IPS-20b (cell line): Measurements from ENCODE around the gene PTPRCAP.
"Not testable (repeated sequence)": the region's sequence is repeated elsewhere in the genome, so short reads cannot be mapped to it uniquely, and the experiment has no call there.

Experiments used
- H3K27ac ChIP-seq: one replicate; pipeline ENCODE4 v1.5.1; 2013; ENCODE audit warnings: low read length
- H3K27me3 ChIP-seq: 2 replicates; pipeline ENCODE4 v1.6.1; 2013; ENCODE audit warnings: mild to moderate bottlenecking, low read length, inconsistent platforms; ENCODE audit not compliant: insufficient read depth
- H3K36me3 ChIP-seq: 2 replicates; pipeline ENCODE4 v1.6.1; 2013; ENCODE audit warnings: low read depth, mild to moderate bottlenecking, inconsistent platforms, low read length, moderate library complexity; ENCODE audit not compliant: insufficient read depth
- H3K4me1 ChIP-seq: 2 replicates; pipeline ENCODE4 v1.6.1; 2013; ENCODE audit warnings: mild to moderate bottlenecking, control low read depth, inconsistent platforms, low read length, moderate library complexity; ENCODE audit not compliant: insufficient read depth
- H3K4me3 ChIP-seq: 2 replicates; pipeline ENCODE4 v1.5.1; 2013; ENCODE audit warnings: mild to moderate bottlenecking, low read length, inconsistent platforms
- H3K9ac ChIP-seq: 2 replicates; pipeline ENCODE4 v1.6.1; 2013; ENCODE audit warnings: low read depth, mild to moderate bottlenecking, inconsistent platforms, low read length, moderate library complexity
- H3K9me3 ChIP-seq: 2 replicates; pipeline ENCODE4 v1.6.1; 2013; ENCODE audit warnings: mild to moderate bottlenecking, low read depth, low read length, inconsistent platforms; ENCODE audit not compliant: insufficient read depth

PTPRCAP gene

DNA sequence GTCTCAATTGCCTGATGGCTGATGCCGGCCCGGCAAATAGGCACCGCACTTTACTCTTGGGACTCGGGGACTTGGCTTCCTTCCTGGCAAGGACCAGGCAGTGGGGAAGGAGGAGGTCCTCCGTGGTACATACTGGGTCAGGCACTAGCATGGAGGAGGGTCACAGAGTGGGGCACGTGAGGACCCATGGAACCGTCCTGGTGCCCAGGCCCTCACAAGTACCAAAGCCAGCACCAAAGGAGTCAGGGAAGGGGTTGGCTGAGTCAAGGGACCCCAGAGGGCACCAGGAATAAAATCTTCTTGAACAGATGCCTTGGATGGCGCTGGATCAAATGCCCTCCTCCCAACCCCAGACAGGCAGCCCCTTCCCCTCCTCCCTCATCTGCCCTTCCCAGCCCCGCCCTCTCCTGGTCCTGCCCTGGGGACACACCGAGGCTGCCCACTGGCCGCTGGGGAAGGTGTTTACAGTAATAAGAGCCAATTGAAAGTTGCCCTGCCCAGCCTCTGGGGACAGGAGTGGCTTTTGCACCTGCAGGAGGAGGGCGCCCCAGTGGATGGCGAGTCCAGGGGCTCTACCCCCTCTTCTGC, 27.6 kb downstream of the PTPRCAP start:
- Histone ChIP-seq H3K4me3 (no peak overlapping the region), H3K4me1 (peaks cover 3% of the 10 kb centered on the region; the same call in 1 of the 2 replicates), H3K27me3 (peaks cover 30% of the 10 kb centered on the region), H3K27ac (no peak overlapping the region), H3K9me3 (no peaks in the 10 kb centered on the region), H3K36me3 (no peaks in the 10 kb centered on the region), H3K9ac (no peak overlapping the region)

DNA sequence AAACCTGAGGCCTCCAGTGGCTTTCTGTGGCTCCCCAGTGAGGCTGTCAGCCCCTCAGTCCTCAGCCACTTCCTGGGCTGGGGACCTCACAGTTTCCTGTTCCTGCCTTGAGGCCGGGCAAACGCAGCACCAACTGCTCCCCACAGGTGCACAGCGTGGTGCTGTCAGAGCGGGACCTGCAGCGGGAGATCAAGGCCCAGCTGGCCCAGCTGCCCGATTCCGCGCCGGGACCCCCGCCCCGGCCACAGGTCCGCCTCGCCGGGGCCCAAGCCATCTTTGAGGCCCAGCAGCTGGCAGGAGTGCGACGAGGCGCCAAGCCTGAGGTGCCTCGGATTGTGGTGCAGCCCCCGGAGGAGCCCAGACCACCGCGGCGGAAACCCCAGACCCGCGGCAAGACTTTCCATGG, 28.2 kb downstream of the PTPRCAP start:
- Histone ChIP-seq H3K27me3 (peaks cover 24% of the 10 kb centered on the region), H3K4me1 (peaks cover 3% of the 10 kb centered on the region; the same call in 1 of the 2 replicates), H3K9me3 (no peaks in the 10 kb centered on the region), H3K36me3 (no peaks in the 10 kb centered on the region), H3K27ac (no peak overlapping the region), H3K9ac (no peak overlapping the region), H3K4me3 (no peak overlapping the region)

DNA sequence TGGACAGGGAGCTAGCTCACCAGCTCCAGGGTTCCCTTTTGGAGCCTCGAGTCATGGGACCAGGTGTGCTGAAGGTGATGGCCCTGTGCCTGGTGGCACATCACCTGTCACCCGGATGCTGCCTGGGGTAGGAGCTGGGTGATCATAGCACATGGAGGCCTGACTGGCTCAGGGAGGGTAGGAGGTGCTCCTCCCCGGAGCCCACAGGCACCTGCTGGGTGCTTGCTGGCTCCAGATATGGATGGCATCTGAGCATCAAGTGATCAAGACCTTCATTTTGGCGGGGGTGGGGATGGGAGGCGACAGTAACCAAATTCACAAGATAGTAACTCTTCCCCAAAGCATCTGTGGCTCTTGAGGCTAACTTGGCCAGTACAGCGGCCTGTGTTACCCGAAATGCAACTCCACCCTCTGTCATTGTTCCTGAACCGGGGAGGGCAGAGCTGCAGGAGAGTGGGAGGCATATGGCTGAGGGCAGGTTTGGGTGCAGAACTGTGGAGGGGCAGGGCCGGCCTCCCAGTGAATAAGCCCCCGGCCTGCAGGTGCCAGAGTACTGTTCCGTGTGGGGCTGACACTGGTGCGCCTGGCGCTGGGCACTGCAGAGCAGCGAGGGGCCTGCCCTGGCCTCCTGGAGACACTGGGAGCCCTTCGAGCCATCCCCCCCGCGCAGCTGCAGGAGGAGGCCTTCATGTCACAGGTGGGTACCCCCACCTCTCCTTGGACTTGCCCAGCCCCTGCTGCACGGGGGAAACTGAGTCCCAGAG, 28.9 kb downstream of the PTPRCAP start:
- H3K9me3 ChIP-seq: no peaks in the 10 kb centered on the region
- peaks cover 3% of the 10 kb centered on the region; the same call in 1 of the 2 replicates for H3K4me1 ChIP-seq
- no peak overlapping the region for H3K9ac ChIP-seq
- H3K36me3 ChIP-seq: no peaks in the 10 kb centered on the region
- no peak overlapping the region for H3K4me3 ChIP-seq
- peaks cover 24% of the 10 kb centered on the region for H3K27me3 ChIP-seq
- no peak overlapping the region for H3K27ac ChIP-seq

DNA sequence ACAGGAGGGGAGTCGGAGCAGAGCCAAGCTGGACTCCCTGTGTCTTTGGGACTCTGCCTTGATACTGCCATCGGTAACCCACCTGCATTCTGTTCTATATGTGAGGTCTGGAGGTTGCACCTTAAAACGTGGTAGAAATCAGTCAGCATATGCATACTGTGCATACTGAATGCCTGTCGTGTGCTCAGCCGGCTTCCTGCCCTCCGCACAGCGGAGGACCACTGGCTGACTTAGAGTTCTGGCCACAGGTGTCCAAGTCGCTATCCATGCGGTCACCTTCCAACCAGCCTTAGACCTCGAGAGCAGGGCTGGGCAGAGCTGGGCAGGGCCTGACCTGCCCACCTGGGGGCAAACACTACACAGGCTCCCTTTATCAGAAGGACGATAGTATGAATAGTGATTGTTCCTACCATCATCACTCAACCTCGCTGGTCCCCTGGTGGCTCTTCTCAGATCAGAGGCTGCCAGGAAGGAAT, 29.8 kb downstream of the PTPRCAP start:
- H3K9ac ChIP-seq: no peak overlapping the region
- H3K4me3 ChIP-seq: no peak overlapping the region
- peaks cover 16% of the 10 kb centered on the region for H3K27me3 ChIP-seq
- no peaks in the 10 kb centered on the region for H3K36me3 ChIP-seq
- peaks cover 3% of the 10 kb centered on the region; the same call in 1 of the 2 replicates for H3K4me1 ChIP-seq
- H3K27ac ChIP-seq: no peak overlapping the region
- no peaks in the 10 kb centered on the region for H3K9me3 ChIP-seq

DNA sequence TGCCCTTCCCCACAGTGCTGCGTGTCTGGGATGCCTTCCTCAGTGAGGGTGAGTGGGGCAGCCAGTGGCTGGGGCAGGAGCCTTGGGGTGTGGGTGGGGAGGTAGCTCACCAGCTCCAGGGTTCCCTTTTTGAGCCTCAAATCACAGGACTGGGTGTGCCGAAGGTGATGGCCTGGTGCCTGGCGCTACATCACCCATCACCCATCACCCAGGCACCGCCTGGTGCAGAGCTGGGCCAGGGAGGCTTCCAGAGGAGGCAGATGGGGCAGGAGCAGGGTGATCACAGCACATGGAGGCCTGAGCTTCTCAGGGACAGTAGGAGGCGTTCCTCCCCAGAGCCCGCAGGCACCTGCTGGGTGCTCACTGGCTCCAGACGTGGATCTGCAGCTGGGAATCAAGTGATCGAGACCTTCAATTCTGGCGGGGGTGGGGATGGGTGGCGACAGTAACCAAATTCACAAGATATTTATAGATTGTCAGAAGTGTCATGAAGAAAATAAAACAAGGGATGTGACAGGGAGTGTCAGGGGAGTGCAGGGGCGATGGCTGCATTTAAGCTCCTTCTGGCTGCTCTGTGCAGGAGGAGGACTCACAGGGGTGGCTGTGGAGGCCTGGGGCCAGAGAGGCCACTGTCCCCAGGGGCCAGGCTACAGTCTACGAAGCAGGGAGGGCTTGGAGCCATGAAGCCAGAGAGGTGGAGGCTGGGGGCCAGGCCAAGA, 30.4 kb downstream of the PTPRCAP start:
- Histone ChIP-seq H3K4me1 (peaks cover 6% of the 10 kb centered on the region; the same call in 1 of the 2 replicates), H3K36me3 (no peaks in the 10 kb centered on the region), H3K27me3 (peaks cover 10% of the 10 kb centered on the region), H3K9me3 (no peaks in the 10 kb centered on the region), H3K4me3 (no peak overlapping the region), H3K9ac (no peak overlapping the region), H3K27ac (no peak overlapping the region)

DNA sequence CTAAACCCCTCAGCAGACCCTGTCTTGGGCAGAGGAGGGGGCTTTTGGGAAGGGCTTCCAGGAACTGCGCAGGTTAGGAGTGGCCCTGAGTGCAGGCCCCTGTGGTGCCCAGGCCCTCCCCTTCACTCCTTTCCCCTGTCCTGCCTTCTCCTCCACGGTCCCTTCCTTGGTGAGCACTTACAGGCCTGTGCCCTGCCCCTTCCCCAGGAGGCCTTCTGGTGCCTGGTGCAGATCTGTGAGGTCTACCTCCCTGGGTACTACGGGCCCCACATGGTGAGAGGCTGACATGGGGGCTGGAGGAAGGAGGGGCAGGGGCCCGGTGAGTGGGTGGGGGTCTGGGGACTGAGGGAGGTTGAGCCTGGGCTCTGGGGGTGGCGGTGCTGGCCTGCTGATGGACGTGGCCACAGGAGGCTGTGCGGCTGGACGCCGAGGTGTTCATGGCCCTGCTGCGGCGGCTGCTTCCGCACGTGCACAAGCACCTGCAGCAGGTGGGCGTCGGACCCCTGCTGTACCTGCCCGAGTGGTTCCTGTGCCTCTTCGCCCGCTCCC, 31.0 kb downstream of the PTPRCAP start:
- Histone ChIP-seq H3K9ac (no peak overlapping the region), H3K9me3 (no peaks in the 10 kb centered on the region), H3K4me1 (peaks cover 8% of the 10 kb centered on the region; the same call in 1 of the 2 replicates), H3K27me3 (peaks cover 4% of the 10 kb centered on the region; the same call in 1 of the 2 replicates), H3K36me3 (no peaks in the 10 kb centered on the region), H3K27ac (no peak overlapping the region), H3K4me3 (no peak overlapping the region)

DNA sequence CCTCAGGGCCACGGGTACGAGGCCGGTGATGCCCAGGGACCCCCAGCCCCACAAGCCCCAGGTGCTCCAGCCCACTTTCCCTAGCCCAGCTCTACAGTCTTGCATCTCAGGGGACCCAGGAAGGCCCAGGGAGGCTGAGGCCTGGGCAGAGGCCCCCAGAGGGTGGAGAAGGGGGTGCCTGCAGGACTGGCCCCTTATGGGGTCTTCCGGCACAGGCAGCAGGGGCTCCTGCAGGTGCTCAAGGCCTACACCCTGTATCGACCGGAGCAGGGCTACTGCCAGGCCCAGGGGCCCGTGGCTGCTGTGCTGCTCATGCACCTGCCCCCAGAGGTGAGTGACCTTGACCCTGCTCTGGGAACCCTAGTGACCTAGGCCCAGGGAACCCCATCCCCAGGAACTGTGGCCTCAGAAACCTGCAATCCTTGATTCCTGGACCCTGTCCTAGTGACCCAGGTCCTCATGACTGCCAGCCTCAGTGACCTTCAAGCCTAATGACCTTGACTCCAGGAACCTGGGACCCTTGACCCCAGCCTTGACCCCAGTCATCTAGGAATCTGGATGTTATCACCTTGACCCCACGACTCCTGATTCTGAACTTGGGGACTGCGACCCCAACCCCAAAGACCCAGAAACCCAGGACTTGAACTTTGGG, 31.7 kb downstream of the PTPRCAP start:
- no peak overlapping the region for H3K27ac ChIP-seq
- H3K9ac ChIP-seq: no peak overlapping the region
- H3K4me3 ChIP-seq: no peak overlapping the region

DNA sequence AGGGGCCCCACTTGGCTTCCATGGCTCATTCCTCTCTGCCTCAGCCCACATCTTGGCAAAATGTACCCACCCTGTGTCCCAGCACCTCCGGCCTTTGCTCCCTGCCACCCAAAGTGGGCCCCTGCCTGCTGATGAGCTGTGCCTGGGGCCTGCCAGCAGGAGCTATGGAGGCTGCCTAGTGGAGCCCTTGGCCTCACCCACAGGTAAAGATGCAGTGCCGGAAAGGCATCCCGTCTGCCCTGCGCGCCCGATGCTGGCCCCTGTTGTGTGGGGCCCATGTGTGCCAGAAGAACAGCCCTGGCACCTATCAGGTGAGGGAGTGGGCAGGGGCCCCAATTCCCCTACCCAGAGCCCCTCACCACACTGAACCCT, 32.3 kb downstream of the PTPRCAP start:
- Histone ChIP-seq H3K9ac (no peak overlapping the region), H3K36me3 (peaks cover 4% of the 10 kb centered on the region; the same call in 1 of the 2 replicates), H3K27me3 (no peaks in the 10 kb centered on the region), H3K27ac (no peak overlapping the region), H3K4me3 (no peak overlapping the region), H3K4me1 (peaks cover 8% of the 10 kb centered on the region; the same call in 1 of the 2 replicates), H3K9me3 (no peaks in the 10 kb centered on the region)

More for the DNA sequence above, 31.7 kb downstream of the PTPRCAP start:
- H3K4me1 ChIP-seq: peaks cover 8% of the 10 kb centered on the region; the same call in 1 of the 2 replicates
- H3K27me3 ChIP-seq: no peaks in the 10 kb centered on the region
- H3K9me3 ChIP-seq: no peaks in the 10 kb centered on the region
- H3K36me3 ChIP-seq: no peaks in the 10 kb centered on the region

DNA sequence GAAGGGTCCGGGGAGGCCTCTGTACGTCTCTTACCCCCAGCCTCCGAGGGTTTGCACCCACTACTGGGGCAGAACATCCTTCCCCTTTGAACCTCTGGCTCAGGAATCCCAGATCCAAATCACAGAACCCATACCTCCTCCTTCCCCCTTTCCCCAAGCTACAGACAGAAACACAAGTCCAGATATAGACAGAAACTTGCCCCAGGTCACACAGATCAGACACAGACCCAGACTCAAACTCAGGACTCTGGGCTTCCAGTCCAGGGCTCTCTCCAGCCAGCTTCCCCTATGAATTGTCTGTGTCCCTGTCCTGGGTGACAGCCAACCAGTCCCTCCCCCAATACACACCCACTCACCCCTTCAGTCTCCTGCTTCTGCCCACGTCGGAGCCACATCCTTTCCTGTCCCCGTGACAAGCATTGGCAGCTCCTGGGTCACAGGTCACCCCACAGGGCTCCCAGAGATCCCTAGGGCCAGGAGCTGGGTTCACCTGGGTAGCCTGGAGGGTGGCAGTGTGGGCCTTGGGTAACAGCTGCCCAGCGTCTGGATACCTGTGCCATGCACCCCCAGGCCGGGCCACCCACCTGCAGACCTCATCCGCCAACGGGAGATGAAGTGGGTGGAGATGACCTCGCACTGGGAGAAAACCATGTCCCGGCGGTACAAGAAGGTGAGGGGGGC, 32.8 kb downstream of the PTPRCAP start:
- H3K4me3 ChIP-seq: no peak overlapping the region
- no peaks in the 10 kb centered on the region for H3K27me3 ChIP-seq
- H3K4me1 ChIP-seq: peaks cover 6% of the 10 kb centered on the region; the same call in 1 of the 2 replicates
- H3K9ac ChIP-seq: no peak overlapping the region
- H3K9me3 ChIP-seq: no peaks in the 10 kb centered on the region
- H3K27ac ChIP-seq: no peak overlapping the region
- peaks cover 8% of the 10 kb centered on the region; the same call in 1 of the 2 replicates for H3K36me3 ChIP-seq

DNA sequence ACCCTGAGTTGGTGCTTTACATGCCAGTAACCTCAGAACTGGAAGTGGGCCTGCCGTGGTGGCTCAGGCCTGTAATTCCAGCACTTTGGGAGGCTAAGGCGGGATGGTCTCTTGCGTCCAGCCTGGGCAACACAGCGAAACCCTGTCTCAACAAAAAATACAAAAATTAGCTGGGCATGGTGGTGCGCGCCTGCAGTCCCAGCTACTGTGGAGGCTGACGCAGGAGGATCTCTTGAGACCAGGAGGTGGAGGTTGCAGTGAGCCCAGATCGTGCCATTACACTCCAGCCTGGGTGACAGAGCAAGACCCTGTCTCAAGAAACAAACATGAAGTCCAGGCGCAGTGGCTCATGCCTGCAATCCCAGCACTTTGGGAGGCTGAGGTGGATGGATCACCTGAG, 34.4 kb downstream of the PTPRCAP start:
- H3K27ac ChIP-seq, H3K9ac ChIP-seq, H3K4me1 ChIP-seq: not testable (repeated sequence)

More for the DNA sequence above, 34.4 kb downstream of the PTPRCAP start:
- not testable (repeated sequence) for H3K27me3 ChIP-seq, H3K4me3 ChIP-seq, H3K9me3 ChIP-seq
- peaks cover 22% of the 10 kb centered on the region for H3K36me3 ChIP-seq
